Activated CD4-positive, alpha-beta T cell treated with anti-CD3 and anti-CD28 coated beads, Interleukin-10, Interleukin-2, amounts not matched to agents 100 ng/mL and 50 ng/mL, durations not matched to agents 16 hours and 8 hours (primary cell): Measurements from ENCODE around the gene PRPF6.
A peak's percentile ranks its signal among the peaks of the same experiment; 100 is the strongest.

Experiments used
- DNase-seq: peaks from one replicate; pipeline ENCODE4 v3.0.0-alpha.2; 2020

Gene PRPF6

GRCh38 chr20:63945921-63946920, 34.7 kb upstream of the PRPF6 start:
- no peak for DNase-seq

GRCh38 chr20:63946986-63947637, 33.8 kb upstream of the PRPF6 start:
- DNase-seq = no peak

GRCh38 chr20:63947638-63948456, 33.1 kb upstream of the PRPF6 start:
- DNase-seq = peak; percentile 20

GRCh38 chr20:63950701-63951397, 30.1 kb upstream of the PRPF6 start:
- DNase-seq = no peak

GRCh38 chr20:63951398-63952209, 29.3 kb upstream of the PRPF6 start:
- DNase-seq = no peak

GRCh38 chr20:63952210-63952535, 28.8 kb upstream of the PRPF6 start:
- DNase-seq = no peak

GRCh38 chr20:63952769-63953168, 28.2 kb upstream of the PRPF6 start:
- no peak for DNase-seq

GRCh38 chr20:63953764-63954429, 27.0 kb upstream of the PRPF6 start:
- DNase-seq = no peak

GRCh38 chr20:63955281-63955826, 25.6 kb upstream of the PRPF6 start:
- peak; percentile 45 for DNase-seq

GRCh38 chr20:63955827-63956663, 24.9 kb upstream of the PRPF6 start, which contains the start of gene UCKL1:
UCKL1 (minus strand) TSS chr20:63956416; CDS start chr20:63956372, 44 bp downstream.
- peak; percentile 95 for DNase-seq

GRCh38 chr20:63956664-63957003, 24.3 kb upstream of the PRPF6 start:
- DNase-seq = no peak

GRCh38 chr20:63957004-63957689, 23.8 kb upstream of the PRPF6 start:
- peak; percentile 84 for DNase-seq

- DNase-seq = peak; percentile 58
Observed at GRCh38 chr20:63957690-63958441, 23.1 kb upstream of the PRPF6 start.

GRCh38 chr20:63958471-63958870, 22.5 kb upstream of the PRPF6 start:
- DNase-seq = no peak

- DNase-seq = no peak
Observed at GRCh38 chr20:63958964-63959698, 21.8 kb upstream of the PRPF6 start.

GRCh38 chr20:63959699-63960075, 21.2 kb upstream of the PRPF6 start:
- no peak for DNase-seq
